ENCODE measurements around the gene ISYNA1. TPM values are rescaled to one million over a fixed set of nuclear protein-coding genes. Genes with fewer than 3 reads are reported as not detected.

Gene ISYNA1
- total and polyA plus RNA-seq, 2 of the 13 experiments (the other 11 are each of a cell fraction or from before 2014, with no cell fraction given) = 29.6 to 48.5 TPM

- TF ChIP-seq THRA (CRISPR knock-in tag; IDR thresholded peaks at IDR 0.05; ENCODE audit: borderline replicate concordance) (peak; percentile 51; the same call in 1 of the 2 replicates), MYPOP (CRISPR knock-in tag; IDR thresholded peaks at IDR 0.05) (0 out of 2 replicates have a peak, but pooled peaks have one; percentile 54), SNAPC5 (CRISPR knock-in tag; IDR thresholded peaks at IDR 0.05; ENCODE audit: borderline replicate concordance) (no peak), FOXK1 (CRISPR knock-in tag; IDR thresholded peaks at IDR 0.05; ENCODE audit: borderline replicate concordance, low read depth) (no peak), DZIP1 (CRISPR knock-in tag; IDR thresholded peaks at IDR 0.05) (no peak), PAF1 (CRISPR knock-in tag; IDR thresholded peaks at IDR 0.05) (0 out of 2 replicates have a peak, but pooled peaks have one; percentile 40), NFKB2 (CRISPR knock-in tag; IDR thresholded peaks at IDR 0.05; ENCODE audit: borderline replicate concordance) (no peak; the same call in 1 of the 2 replicates), ZNF75D (CRISPR knock-in tag; IDR thresholded peaks at IDR 0.05; ENCODE audit: borderline replicate concordance) (no peak), ARNTL (CRISPR knock-in tag; IDR thresholded peaks at IDR 0.05) (no peak), ISL2 (CRISPR knock-in tag; IDR thresholded peaks at IDR 0.05) (no peak), NFE2 (CRISPR knock-in tag; IDR thresholded peaks at IDR 0.05) (no peak), PHF21A (CRISPR knock-in tag; IDR thresholded peaks at IDR 0.05) (peak; percentile 41), JARID2 (CRISPR knock-in tag; IDR thresholded peaks at IDR 0.05; ENCODE audit: insufficient replicate concordance) (no peak), ARNT (IDR thresholded peaks at IDR 0.05) (no peak), ZNF747 (CRISPR knock-in tag; IDR thresholded peaks at IDR 0.05; ENCODE audit: borderline replicate concordance) (no peak), ZNF619 (CRISPR knock-in tag; IDR thresholded peaks at IDR 0.05) (no peak), DMAP1 (CRISPR knock-in tag; IDR thresholded peaks at IDR 0.05) (no peak), PRPF4 (IDR thresholded peaks at IDR 0.05; ENCODE audit: low read depth, low read length, poor library complexity, severe bottlenecking) (no peak), ZNF660 (CRISPR knock-in tag; IDR thresholded peaks at IDR 0.05; ENCODE audit: borderline replicate concordance, low read depth) (no peak), ETV6 (CRISPR knock-in tag; conservative IDR thresholded peaks at IDR 0.05) (no peak), LCORL (IDR thresholded peaks at IDR 0.05) (no peak), LCORL (CRISPR knock-in tag; IDR thresholded peaks at IDR 0.05) (peak; percentile 62; the same call in 1 of the 2 replicates)
- TF ChIP-seq, protein P1, sequence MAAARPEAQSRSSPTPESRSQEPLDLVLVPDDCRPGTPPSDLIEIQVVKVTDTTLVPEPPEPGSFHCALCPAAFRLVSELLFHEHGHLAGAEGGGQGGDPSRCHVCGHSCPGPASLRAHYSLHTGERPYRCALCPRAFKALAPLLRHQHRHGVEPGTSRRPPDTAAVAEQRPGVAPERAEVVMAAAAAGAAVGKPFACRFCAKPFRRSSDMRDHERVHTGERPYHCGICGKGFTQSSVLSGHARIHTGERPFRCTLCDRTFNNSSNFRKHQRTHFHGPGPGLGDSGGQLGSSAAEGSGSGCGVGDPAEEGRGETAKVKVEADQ (CRISPR knock-in tag; IDR thresholded peaks at IDR 0.05; ENCODE audit: borderline replicate concordance) = no peak
Measured at GRCh38 chr19:18440936-18441803, 3.2 kb upstream of the ISYNA1 start (continued).
